ENCODE results near the gene CDAN1.

The CDAN1 gene

DNA sequence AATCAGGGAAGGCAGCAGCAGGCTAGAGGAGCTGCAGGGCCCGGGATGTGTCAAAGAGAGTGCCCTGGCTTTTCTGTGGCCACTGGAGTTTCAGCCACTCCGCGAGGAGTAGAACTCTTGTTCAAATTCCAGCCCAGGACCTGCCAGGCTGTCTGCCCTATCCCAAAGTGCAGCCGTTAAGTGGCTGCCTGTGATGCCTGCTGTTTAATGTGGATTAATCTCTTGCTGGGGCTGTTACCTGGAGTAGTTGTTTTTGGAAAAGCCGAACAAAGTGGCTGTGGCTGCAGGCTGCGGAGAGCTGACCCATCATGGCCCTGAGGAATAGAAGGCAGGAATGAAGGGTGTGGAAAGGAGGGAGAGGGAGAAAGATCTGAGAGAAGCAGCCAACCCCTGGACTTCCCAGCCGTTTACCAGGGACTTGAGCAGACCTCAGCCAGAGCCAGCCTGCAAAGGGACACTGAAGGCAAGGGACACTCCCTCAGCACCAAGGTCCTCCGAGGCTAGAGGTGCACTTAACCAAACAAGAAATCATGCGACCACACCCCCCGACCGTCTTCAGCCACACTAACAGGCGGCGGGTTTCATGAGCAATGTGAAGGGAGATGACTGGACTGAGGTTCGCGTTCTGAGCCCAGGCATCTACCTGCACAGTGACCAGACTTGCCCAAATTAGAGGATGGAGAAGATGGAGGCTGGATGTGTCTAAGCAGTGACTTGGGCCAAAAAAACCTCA lies 4.7 kb downstream of the CDAN1 start:
- no peak for DNase-seq

DNA sequence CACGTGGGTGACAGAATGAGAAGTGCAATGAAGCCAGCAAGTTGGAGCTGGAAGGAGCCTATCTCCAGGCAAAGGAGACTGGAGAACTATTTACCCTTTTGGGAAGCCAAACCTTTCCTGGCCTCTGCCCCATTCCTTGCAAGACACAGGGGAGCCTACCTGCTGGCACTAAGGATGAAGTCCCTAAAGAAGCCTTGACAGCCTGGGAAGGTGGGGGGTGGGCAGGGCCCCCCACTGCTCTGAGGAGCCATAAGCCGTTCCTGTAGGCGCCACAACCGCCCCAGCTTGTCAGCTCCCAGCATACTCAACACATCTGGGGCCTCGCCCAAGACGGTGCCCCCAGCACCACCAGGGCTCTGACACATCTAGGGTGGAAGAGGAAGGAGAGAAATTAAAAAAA lies 5.5 kb downstream of the CDAN1 start:
- DNase-seq: no peak

DNA sequence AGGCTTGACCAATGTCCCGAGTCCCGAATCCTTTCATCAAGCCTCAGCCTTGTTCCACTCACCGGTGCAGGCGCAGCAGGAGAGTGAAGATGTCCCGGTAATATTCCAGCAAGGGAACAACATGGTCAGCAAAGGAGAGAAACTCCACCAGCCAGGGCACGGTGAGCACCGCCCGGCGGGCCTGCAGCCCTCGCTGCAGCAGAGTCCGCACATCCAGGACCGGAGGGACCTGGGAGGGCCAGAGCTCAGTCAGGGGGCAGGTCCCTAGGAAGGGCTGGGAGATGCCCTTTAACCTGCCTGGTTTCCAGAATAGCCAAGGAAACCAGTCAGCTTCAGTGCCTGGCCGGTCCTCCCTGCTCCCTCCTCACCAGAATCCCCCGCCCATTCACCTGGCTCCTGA lies 6.4 kb downstream of the CDAN1 start:
- no peak for DNase-seq

DNA sequence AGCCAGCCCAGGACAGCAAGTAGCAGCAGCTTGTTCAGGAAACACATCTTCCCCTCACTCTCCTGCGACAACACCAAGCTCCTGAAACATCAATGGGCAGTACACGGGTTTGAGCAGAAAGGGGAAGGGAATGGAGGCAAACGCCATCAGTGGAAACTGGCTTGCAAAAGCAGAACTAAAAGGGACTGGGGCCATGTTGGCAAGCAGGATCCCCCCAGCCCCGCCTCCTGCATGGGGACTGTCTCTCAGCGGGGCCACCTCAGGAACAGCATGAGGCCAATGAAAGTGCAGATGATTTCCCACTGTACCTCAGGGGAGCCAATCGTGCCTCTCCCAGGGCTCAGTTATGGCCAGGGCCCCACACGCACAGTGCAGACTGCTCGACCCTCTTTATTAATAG lies 6.8 kb downstream of the CDAN1 start:
- no peak for DNase-seq

DNA sequence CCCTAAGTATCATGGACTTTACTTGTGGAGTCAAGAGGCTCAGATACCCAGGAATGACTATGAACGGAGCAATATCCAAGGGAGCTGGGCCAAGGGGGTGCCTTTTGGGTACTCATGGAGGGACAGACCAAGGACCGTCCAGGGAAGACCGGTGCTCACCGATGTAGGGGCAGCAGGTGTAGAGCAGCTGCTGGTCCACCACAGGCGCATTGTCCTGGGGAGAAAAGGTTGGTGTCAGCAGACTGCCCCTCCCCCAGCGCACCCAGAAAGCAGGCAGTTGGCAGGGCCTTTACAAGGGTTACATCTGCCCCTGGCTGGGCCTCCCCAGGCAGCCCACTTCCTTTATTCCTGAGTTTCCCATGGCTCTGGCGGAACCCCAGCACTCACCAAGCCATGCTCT lies 7.5 kb downstream of the CDAN1 start:
- DNase-seq: no peak

DNA sequence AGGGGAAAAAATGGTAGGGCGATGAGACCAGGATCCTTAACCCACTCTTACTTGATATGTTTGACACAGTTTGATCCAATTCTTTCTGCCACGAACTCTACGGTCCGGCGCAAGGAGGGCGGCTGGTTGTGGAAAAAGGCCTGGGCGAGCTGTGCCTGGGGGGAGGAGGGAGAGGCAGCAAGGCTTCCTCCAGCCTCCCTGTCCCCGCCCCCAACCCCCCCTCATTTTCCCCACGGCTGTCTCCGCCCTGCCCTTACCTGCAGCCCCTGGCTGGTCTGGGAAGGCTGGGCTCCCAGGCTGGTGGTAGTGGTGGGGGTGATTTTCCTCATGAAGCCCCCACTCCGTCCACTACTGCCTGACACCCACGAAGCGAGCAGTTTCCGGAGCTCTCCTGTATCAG lies 8.0 kb downstream of the CDAN1 start:
- no peak for DNase-seq

DNA sequence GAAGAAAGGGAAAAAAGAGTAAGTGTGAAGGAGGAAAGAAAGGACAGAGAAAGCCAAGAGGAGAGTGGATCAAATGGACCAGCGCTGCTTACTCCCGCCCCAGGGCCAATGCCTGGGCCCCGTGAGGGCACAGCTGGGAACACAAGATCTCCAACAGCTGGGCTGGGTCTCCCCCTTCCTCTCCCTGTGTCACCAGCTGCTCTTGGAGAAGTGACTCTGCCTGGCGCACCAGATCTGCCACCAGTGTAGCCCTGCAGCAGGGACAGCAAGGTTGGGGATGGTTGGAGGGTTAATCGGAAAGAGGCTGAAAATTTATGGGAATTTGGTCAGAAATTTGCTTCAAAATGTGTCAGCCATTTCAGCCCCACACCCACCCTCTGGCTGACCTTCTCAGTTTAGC lies 8.4 kb downstream of the CDAN1 start:
- DNase-seq: no peak

DNA sequence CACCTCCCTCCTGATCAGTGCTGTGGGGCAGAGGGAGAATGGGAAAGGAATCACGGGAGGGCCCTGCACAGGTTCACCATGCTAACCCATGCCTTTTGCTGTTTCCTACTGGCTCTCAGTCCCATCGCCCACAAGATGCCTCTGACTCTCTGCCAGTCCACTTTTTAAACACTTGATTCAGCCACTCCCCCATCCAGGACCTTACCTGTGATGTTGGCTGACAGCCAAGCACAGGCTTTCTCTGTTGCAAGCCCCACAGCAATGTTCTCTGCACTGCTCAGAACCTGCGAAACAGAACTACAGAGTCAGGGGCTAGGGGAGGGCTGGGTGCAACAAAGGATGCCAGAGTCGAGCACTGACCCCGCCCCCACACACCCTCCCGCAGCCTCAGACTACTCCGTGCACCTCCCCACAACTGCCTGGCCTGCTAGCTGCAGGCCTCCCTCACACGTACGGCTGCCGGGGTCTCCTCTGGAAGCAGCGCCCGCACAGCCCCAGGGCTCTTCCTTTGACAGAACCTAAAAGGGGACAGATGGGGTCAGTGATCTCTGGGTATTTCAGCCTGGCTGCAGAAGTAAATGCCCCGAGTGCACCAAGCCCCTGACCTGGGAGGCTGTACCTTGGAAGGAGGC lies 9.1 kb downstream of the CDAN1 start:
- DNase-seq: peak; percentile 54

DNA sequence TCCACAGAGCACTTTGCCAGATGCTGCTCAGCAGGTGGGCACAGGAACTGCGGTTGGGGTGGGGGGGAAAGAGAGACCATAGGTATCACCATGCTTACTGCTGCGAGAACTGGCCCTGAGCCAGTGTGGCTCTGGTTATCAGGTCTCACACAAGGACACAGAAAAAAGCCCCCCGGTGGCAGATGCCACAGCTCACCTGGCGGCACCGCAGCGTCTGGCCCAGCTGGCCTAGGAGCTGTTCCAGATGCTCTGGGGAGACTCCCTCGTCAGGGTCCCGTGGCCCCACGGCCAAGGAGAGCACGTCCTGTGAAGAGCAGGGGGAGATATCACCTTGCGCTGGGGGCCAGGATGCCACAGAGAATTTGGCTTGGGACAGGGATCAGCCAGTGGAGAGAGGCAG lies 10.8 kb downstream of the CDAN1 start:
- no peak for DNase-seq

DNA sequence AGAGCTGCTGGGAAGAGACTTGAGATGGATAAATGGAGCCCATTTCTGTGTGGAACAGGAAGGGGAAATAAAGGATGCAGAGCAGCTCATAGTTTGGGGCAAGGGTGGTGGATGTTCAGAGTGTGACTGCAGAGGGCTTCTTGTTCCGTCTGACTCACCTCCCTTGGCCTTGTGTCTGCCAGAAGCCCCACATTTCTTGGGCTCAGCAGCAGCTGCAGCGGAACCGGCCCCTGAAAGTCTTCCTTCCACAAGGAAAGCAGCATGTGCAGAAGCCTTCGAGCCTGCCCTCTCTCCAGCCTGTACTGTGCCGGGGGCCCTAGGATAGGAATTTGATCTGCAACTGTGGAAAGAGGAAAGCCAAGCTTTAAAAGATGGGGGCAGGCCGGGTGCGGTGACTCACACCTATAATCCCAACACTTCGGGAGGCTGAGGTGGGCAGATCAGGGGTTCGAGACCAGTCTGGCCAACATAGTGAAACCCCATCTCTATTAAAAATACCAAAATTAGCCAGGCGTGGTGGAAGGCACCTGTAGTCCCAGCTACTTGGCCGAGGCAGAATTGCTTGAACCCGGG lies 11.5 kb downstream of the CDAN1 start:
- no peak for DNase-seq

DNA sequence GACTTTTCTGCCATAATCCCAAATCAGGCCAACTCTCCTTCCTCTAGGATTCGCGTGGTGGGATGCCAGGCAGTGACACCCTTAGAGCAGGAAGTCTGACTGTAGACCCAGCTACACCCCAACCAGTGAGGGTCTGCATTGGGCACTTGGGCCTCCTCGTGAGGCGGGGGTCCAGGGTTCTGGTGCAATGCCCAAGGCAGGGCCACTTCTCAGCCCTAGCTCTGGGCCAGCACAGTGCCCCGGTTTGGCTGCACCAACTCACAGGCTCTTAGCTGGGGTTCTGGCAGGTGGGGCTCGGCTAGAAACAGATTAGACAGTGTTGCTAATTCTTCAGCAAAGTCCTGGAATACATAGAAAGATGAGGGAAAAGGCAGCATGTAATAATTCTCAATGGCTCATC lies 12.7 kb downstream of the CDAN1 start:
- DNase-seq: no peak

DNA sequence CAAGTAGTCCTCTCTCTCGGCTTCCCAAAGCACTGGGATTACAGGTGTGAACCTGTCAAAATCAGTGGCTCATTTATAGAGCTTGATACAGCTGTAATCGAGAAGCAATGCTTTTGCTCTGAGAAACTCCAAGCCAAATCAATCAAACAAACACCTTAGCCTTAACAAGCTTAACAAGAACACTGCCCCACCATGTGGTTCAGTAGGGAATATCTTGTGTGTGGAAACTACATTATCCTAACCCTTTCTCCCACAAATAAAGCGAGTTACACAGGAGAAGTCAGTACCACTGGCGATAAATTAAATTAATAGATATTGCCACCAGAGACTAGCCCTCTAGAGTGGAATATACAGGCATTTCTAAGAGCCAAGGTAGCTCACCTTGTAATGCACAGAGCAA lies 13.9 kb downstream of the CDAN1 start:
- no peak for DNase-seq

DNA sequence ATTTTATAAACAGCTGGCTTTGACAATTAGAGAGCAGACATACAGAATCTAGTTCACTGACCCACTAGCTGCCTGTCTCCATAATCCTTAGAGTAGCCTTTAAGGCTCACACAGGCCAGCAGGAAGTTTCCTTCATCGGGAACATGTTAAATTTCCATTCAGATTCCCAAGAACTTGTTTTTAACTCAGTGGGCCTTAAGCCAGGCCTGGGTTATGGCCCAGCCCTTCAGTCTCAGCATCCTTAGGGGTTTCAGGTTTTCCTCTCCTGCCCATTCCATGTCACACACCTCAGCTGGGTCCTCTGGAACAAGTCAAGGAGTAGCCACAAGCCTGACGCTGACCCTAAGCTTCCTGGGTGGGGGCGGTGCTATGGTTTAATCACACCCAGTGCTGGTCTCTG lies 15.0 kb downstream of the CDAN1 start:
- no peak for DNase-seq

DNA sequence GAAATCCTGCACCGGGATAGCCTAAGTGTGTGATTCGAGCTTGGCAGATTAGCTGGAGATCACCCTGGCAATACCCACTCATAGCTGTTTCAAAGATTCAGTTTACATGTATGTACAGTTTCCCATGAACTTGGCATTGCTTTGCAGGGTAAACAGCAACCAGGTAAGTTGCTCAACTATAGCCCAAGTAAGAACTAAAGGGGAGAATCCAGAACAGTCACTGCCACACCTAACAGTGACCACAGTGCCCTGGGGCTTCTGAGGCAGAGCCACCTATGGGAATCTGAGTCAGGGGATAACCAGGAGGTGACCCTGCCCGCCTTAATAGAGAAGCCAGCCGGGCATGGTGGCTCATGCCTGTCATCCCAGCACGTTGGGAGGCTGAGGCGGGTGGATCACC lies 15.9 kb downstream of the CDAN1 start:
- DNase-seq: no peak

DNA sequence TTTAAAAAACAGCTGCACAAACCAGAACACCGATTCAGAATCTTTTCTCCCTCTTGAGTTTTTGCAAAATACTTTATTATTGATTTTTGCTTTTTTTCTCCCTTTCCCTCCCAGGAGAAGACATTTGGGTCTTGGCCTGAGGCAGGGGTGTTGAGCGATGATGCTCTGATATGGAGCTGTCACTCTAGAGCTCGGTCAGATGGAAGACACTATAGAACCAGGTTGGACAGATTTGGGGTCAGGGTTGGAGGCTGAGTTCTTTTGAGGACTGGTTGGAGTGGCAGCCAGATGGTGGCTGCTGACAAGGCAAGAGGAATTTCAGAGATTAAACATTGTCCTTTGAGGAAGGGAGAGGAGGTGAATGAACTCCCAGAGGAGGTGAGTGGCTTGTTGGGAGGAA lies 16.9 kb downstream of the CDAN1 start:
- no peak for DNase-seq

DNA sequence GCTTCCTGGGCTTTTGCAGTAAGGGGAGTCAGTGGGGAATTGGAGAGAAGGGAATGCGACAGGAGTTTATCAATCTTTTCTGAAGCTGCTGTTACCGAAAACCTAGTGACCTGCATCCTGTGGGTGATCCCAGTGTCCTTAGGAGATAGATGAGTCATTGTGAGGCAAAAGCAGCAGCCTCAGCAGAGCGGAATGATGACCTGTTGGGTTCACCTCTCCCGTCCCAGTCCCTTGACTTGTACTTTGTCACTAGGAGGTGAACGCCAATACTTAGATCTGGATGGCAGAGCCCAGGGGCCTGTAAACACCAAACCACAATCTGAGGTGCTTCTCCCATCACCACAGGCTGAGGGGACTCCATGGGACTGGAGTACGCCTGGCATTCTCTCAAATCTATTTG lies 17.9 kb downstream of the CDAN1 start:
- DNase-seq: no peak

DNA sequence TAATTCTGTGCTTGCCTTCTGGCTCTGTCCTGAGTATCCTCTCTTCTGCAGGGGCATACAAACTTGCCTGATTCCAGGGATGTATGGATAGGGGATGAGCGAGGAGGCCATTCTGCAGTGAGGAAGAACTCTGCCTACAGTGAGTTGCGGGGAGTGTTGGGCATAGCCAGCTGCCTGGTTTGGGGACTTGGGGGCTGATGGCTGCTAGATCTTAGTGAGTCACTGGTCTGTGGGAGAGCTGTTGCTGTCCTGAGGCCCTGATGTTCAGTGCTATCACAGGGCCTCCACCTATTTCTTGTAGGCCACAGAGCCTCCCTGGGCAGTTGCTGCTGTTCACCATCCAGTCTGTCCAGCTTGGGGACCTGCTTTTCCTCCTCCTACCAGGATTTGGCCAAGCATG lies 20.3 kb downstream of the CDAN1 start:
- no peak for DNase-seq

DNA sequence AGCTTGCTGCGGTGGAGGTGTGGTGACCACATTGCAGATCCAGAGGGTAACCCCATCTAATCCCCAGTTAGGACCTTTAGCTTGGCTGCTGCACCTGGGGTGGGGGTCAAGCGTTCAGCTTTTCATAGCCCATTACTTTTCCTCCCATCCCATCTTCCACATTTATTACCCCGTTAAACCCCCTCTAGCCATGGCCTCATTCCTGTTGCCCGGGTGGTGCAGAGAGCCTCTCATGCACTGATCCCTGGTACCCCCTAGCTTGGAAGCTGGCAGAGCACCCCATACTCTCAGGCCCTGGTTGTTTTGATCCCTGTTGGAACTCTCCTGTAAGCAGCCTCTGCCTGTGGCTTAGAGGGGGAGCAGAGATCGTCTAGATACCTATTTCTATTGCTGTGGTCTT lies 20.8 kb downstream of the CDAN1 start:
- no peak for DNase-seq

DNA sequence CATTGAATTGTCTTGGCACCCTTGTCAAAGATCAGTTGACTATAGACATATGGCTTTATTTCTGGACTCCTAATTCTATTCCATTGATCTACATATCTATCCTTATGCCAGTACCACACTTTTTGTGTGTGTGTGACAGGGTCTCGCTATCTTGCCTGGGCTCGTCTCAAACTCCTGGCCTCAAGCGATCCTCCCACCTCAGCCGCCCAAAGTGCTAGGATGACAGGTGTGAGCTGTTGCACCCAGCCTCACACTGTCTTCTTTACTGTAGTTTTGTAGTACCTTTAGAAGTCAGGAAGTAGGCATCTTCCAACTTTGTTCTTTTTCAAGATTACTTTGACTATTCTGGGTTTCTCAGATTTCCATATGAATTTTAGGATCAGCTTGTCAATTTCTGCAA lies 24.3 kb downstream of the CDAN1 start:
- DNase-seq: no peak

DNA sequence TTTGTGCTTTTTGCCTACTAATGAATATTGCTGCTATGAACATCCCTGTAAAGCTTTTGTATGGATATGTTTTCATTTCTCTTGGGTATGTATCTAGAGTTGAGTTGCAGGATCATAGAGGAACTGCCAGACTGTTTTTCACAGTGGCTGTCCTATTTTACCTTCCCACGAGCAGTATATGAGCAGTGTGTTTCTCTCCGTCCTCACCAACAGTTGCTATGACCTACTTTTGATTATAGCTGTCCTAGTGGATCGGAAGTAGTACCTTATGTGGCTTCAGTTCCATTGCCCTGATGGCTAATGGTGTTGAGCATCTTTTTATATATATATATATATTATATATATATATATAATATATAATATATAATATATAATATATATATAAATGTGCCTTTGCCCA lies 25.2 kb downstream of the CDAN1 start:
- no peak for DNase-seq

DNA sequence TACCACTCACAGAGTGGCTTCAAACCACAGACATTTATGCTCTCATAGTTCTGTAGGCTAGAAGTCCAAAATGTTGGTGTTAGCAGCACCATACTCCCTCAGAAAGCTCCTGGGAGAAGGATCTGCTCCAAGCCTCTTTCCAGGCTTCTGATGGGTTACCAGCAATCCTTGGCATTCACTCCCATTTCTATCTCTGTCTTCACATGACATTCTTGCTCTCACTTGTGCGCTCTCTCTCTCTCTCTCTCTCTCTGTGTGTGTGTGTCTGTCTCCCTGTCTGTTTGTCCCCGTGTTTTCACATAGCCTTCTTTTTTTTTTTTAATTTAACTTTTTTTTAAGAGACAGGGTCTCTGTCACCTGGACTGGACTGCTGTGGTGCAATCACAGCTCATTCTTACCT lies 26.3 kb downstream of the CDAN1 start:
- DNase-seq: no peak

DNA sequence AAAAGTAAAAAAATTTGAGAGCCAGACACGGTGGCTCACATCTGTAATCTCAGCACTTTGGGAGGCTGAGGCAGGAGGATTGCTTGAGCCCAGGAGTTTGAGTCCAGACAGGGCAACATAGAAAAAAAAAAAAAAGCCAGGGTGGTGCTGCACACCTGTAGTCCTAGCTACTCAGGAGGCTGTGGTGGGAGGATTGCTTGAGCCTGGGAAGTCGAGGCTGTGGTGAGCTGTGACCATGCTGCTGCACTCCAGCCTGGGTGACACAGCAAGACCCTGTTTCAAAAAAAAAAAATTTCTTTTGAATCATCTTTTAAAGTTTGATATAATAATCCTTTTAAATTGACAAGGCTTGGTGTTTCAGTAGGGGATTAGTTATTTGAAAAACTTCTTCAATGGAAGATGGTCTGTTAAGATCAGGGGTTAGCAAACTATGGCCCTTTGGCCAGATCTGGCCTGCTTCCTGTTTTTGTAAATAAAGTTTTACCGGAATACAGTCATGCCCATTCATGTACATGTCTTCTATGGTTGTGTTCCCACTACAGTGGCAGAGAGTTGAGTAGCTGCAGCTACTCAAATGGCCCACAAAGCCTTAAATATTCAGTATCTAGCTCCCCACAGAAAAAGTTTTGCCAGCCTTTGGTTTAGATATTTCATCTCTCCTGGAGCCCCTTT lies 28.9 kb downstream of the CDAN1 start:
- DNase-seq: no peak

DNA sequence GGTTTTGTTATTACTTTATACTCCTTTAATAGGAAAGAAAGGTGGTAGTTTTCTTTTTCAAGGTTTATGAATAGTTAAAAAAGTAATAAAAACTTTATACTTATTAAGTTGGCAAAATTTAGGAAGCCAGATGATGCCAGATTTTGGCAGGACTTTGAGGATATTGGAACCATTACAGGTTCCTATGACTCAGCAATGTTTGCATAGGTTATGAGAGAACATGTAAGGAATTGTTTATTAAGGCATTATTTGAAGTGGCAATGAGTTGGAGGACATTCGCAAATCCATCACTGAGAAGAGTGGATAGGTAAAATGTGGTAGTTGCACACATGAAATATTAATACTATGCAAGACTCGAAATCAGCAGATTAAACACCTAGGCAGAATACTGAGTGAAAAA lies 29.9 kb downstream of the CDAN1 start:
- DNase-seq: no peak

DNA sequence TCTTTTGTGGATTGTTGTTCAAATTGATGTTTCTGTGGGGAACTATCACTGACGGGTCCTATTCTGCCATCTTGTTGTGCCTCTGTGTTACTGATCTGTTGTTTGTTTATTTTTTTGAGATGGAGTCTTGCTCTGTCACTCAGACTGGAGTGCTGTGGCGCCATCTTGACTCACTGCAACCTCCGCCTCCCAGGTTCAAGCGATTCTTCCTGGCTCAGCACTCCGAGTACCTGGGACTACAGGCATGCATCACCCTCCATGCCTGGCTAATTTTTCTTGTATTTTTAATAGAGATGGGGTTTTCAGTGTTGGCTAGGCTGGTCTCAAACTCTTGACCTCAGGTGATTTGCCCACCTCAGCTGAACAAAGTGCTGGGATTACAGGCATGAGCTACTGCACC lies 31.6 kb downstream of the CDAN1 start:
- no peak for DNase-seq

Measured in DMS79 (cell line).